ENCODE results near the gene RIIAD1.

- TF ChIP-seq SP1 (IDR thresholded peaks at IDR 0.05) (no peak), NFRKB (IDR thresholded peaks at IDR 0.05) (no peak), ELF4 (IDR thresholded peaks at IDR 0.05) (no peak)
Measured at GRCh38 chr1:151718011-151718431, 3.3 kb upstream of the RIIAD1 start.

Measured in HEK293T (cell line).